GM12878 (cell line): Measurements from ENCODE around the gene DBN1. TPM values are rescaled to one million over a fixed set of nuclear protein-coding genes. Genes with fewer than 3 reads are reported as not detected.

Source experiments
- ATAC-seq: fragments of 200-7000 bp; cut with Tn5 transposase; 3 replicates; pipeline ENCODE4 v1.9.1; 2020; ENCODE audit warnings: mild to moderate bottlenecking, moderate library complexity
- BruUV-seq: library from RNA; stranded (reverse); fragments of 400-500 nt; replicated peaks from 2 replicates; lab custom pipeline; 2021; lab: Mats Ljungman, UMichigan
- CTCF ChIA-PET: fragments of 300-600 bp; sonication (Branson Sonifier 250); formaldehyde crosslinking; extraction: SDS; loops from one replicate; lab custom pipeline; 2021; ENCODE audit warnings: inconsistent platforms; lab: Yijun Ruan, JAX
- POLR2A ChIA-PET: fragments of 350-600 bp; formaldehyde crosslinking; extraction: SDS; loops from one replicate; lab custom pipeline; 2021; ENCODE audit warnings: inconsistent platforms; lab: Charles Lee
- RAD21 ChIA-PET: fragments of 300-600 bp; sonication (Branson Sonifier 250); formaldehyde crosslinking; loops from one replicate; lab custom pipeline; 2023; ENCODE audit warnings: antibody characterized with exemption; ENCODE audit not compliant: unreplicated experiment; lab: Charles Lee
- SMC1A ChIA-PET: fragments of 300-600 bp; sonication (Branson Sonifier 250); formaldehyde crosslinking; loops from one replicate; lab custom pipeline; 2023; ENCODE audit not compliant: unreplicated experiment, uncharacterized antibody; lab: Charles Lee
- DNase-seq: peaks from one replicate; pipeline ENCODE4 v3.0.0-alpha.2; 2011; ENCODE audit warnings: low read depth, low spot score
- FAIRE-seq: peaks from 3 replicates; lab custom pipeline; 2011; peaks lifted over from hg19 to GRCh38; lab: Jason Lieb, UNC
- H2AFZ ChIP-seq: 2 replicates; pipeline ENCODE4 v1.6.0; 2011; ENCODE audit warnings: low read depth, low read length, control low read depth; ENCODE audit not compliant: control insufficient read depth
- H3K27ac ChIP-seq: 2 replicates; pipeline ENCODE4 v1.5.1; 2011; ENCODE audit warnings: control low read depth; ENCODE audit not compliant: control insufficient read depth, insufficient read depth
- H3K27me3 ChIP-seq, 2 experiments: replicated peaks in 1 of 2; 2 replicates each; pipeline versions ENCODE4 v1.6.0 to v1.6.1; 2011; ENCODE audit warnings: low read length in 1 of 2; ENCODE audit not compliant: control insufficient read depth in 2 of 2, insufficient read depth in 2 of 2
- H3K36me3 ChIP-seq, 2 experiments: 2 replicates each; pipeline ENCODE4 v1.5.1; 2011; ENCODE audit warnings: low read length in 1 of 2; ENCODE audit not compliant: control insufficient read depth in 2 of 2, insufficient read depth in 2 of 2
- H3K4me1 ChIP-seq: 2 replicates; pipeline ENCODE4 v1.6.1; 2011; ENCODE audit warnings: mild to moderate bottlenecking, low read length, moderate library complexity, mixed read lengths; ENCODE audit not compliant: control insufficient read depth, insufficient read depth
- H3K4me2 ChIP-seq: 2 replicates; pipeline ENCODE4 v1.6.0; 2011; ENCODE audit warnings: control low read depth; ENCODE audit not compliant: control insufficient read depth, insufficient read depth
- H3K4me3 ChIP-seq: fragments of 200-600 bp; sonication (generic); 2 replicates; pipeline ENCODE4 v1.5.1; 2016
- H3K79me2 ChIP-seq: 2 replicates; pipeline ENCODE4 v1.6.0; 2011; ENCODE audit warnings: low read length; ENCODE audit not compliant: control insufficient read depth, insufficient read depth
- H3K9ac ChIP-seq: 2 replicates; pipeline ENCODE4 v1.8.0; 2011; ENCODE audit warnings: low read length, control low read depth, mixed read lengths; ENCODE audit not compliant: control insufficient read depth, insufficient read depth
- H3K9me3 ChIP-seq: replicated peaks from 3 replicates; pipeline ENCODE4 v1.5.1; 2011; ENCODE audit warnings: mild to moderate bottlenecking, low read length; ENCODE audit not compliant: control insufficient read depth, insufficient read depth
- H4K20me1 ChIP-seq: 2 replicates; pipeline ENCODE4 v1.6.0; 2011; ENCODE audit not compliant: control insufficient read depth, insufficient read depth
- CHD2 ChIP-seq: IDR thresholded peaks from 2 replicates; pipeline ENCODE4 v1.6.1; 2011; ENCODE audit warnings: low read depth, low read length, improper control_type of control experiment, borderline replicate concordance
- IKZF1 ChIP-seq: fragments of 450-650 bp; conservative IDR thresholded peaks from 2 replicates; pipeline ENCODE4 v1.6.1; 2017; ENCODE audit warnings: antibody characterized with exemption, mild to moderate bottlenecking
- IKZF2 ChIP-seq, 2 experiments: fragments of 450-650 bp; IDR thresholded peaks; 2 replicates each; pipeline ENCODE4 v1.6.1; 2017; ENCODE audit warnings: mild to moderate bottlenecking in 2 of 2, moderate library complexity in 2 of 2
- IRF5 ChIP-seq: fragments of 450-650 bp; IDR thresholded peaks from 2 replicates; pipeline ENCODE4 v1.6.1; 2017; ENCODE audit warnings: borderline replicate concordance
- MXI1 ChIP-seq: fragments of 150-350 bp; IDR thresholded peaks from 2 replicates; pipeline ENCODE4 v1.6.1; 2011; ENCODE audit warnings: low read depth, mild to moderate bottlenecking, inconsistent platforms, low read length, improper control_type of control experiment
- NBN ChIP-seq: fragments of 450-650 bp; IDR thresholded peaks from 2 replicates; pipeline ENCODE4 v1.6.1; 2016
- NFIC ChIP-seq: IDR thresholded peaks from 2 replicates; pipeline ENCODE4 v1.6.1; 2012; ENCODE audit warnings: low read depth, mild to moderate bottlenecking, inconsistent platforms, low read length, moderate library complexity
- NR2C1 ChIP-seq: fragments of 450-650 bp; IDR thresholded peaks from 2 replicates; pipeline ENCODE4 v1.6.1; 2017; ENCODE audit warnings: antibody characterized with exemption, mild to moderate bottlenecking, moderate library complexity
- NR2F1 ChIP-seq: fragments of 450-650 bp; conservative IDR thresholded peaks from 2 replicates; pipeline ENCODE4 v1.6.1; 2017; ENCODE audit warnings: mild to moderate bottlenecking
- PAX5 ChIP-seq: IDR thresholded peaks from 2 replicates; pipeline ENCODE4 v1.6.1; 2011; ENCODE audit warnings: low read depth, low read length, borderline replicate concordance
- POLR2AphosphoS5 ChIP-seq: IDR thresholded peaks from 2 replicates; pipeline ENCODE4 v1.6.1; 2011; ENCODE audit warnings: mild to moderate bottlenecking, low read length, inconsistent platforms
- SIN3A ChIP-seq: IDR thresholded peaks from 2 replicates; pipeline ENCODE4 v1.6.1; 2012; ENCODE audit warnings: low read depth, low read length, improper control_type of control experiment
- TCF12 ChIP-seq: IDR thresholded peaks from 2 replicates; pipeline ENCODE4 v1.6.1; 2011; ENCODE audit warnings: low read depth, mild to moderate bottlenecking, low read length
- TCF3 ChIP-seq: IDR thresholded peaks from 2 replicates; pipeline ENCODE4 v1.6.1; 2012; ENCODE audit warnings: low read depth, mild to moderate bottlenecking, low read length, borderline replicate concordance; ENCODE audit not compliant: insufficient read depth
- USF2 ChIP-seq: IDR thresholded peaks from 2 replicates; pipeline ENCODE4 v1.6.1; 2011; ENCODE audit warnings: low read depth, low read length, improper control_type of control experiment, borderline replicate concordance
- ZNF274 ChIP-seq: IDR thresholded peaks from one replicate; pipeline ENCODE4 v1.8.0; 2011; ENCODE audit not compliant: insufficient read length, insufficient read depth
- ZNF687 ChIP-seq: fragments of 450-650 bp; IDR thresholded peaks from 2 replicates; pipeline ENCODE4 v1.6.1; 2017; ENCODE audit warnings: mild to moderate bottlenecking, moderate library complexity
- WGBS: methylation state at CpG from one replicate; pipeline ENCODE4 v1.1.6; 2016; ENCODE audit warnings: low lambda C conversion rate; ENCODE audit not compliant: insufficient replicate concordance, insufficient coverage; ENCODE audit errors: missing lambda C conversion rate; 5-methylcytosine and 5-hydroxymethylcytosine counted together
- in situ Hi-C: fragments of 300-500 bp; cut with MboI; formaldehyde crosslinking; loops from 9 replicates; pipeline ENCODE4 v1.14.3; 2018; ENCODE audit warnings: mixed read lengths
- intact Hi-C: fragments of 100-400 bp; cut with micrococcal nuclease; formaldehyde crosslinking; loops from one replicate; pipeline ENCODE4 v1.14.2; 2022; ENCODE audit not compliant: unreplicated experiment
- polyA plus RNA-seq, 11 experiments: library from polyadenylated mRNA; depleted of rRNA in 4 of 11; unstranded in 6 of 11; stranded (reverse) in 5 of 11; fragments of >200 nt; fragmentation: Nextera tagmentation in 4 of 11; fragmentation: Illumina TruSeq in 1 of 11; extraction: Ambion mirVana in 4 of 11; extraction: Trizol in 1 of 11; gene quantifications; 1 replicate in 1 of 11; 2 replicates in 10 of 11; pipeline versions ENCODE4 v1.2.1 to v1.2.3, GENCODE V29; 2011 to 2016; ENCODE audit warnings: inconsistent platforms in 2 of 11, missing spikeins in 2 of 11, low read depth in 1 of 11
- total RNA-seq, 4 experiments: library from RNA; depleted of rRNA in 3 of 4; stranded (reverse); fragments of >200 nt in 3 of 4; fragmentation: Illumina TruSeq in 1 of 4; extraction: Trizol in 1 of 4; gene quantifications; 2 replicates each; pipeline versions ENCODE4 v1.2.1 to v1.2.3, GENCODE V29; 2013 to 2021

The DBN1 gene
- total and polyA plus RNA-seq, 10 of the 15 experiments (the other 5 are each of a cell fraction or from before 2014, with no cell fraction given) = 0.18 to 81.0 (median 27.9) TPM

GRCh38 chr5:177430140-177430951 is 43.1 kb downstream of the DBN1 start:
- H2AFZ ChIP-seq = no peak overlapping the region
- H3K27me3 ChIP-seq = no peaks in the 10 kb centered on the region
- ChIA-PET SMC1A (interaction anchor here (0.7 to 7.2 kb wide), 10 partner anchors 13 to 313 kb away, joined by 3 to 73 read pairs (median 12); partner anchors contain the start of gene PRR7), CTCF (interaction anchor here (1.0 to 13.2 kb wide), 8 partner anchors 16 to 40 kb away, joined by 3 to 188 read pairs (median 12); partner anchors contain the start of genes PFN3 and PRR7), RAD21 (interaction anchor here (0.6 to 11.0 kb wide), 12 partner anchors 16 to 121 kb away, joined by 3 to 288 read pairs (median 6); partner anchors contain the start of genes DOK3 and PRR7), POLR2A (interaction anchor here (0.6 to 13.4 kb wide), 19 partner anchors 8 to 169 kb away, joined by 3 to 358 read pairs (median 4); partner anchors contain the start of genes DDX41, F12, PDLIM7 and PFN3)
- DNase-seq (no peak), ATAC-seq (no peak), FAIRE-seq (peak; percentile 80)
- H3K27ac ChIP-seq = peak overlapping the region; percentile 94
- no TSS peak for BruUV-seq
- H4K20me1 ChIP-seq = no peaks in the 10 kb centered on the region
- peak overlapping the region; percentile 65 for H3K4me2 ChIP-seq
- intact Hi-C loops (loop anchor here (2.0 kb wide), 1 partner anchor 18 kb away; no protein-coding TSS in a partner anchor), in situ Hi-C loops (no loop called here)
- no peaks in the 10 kb centered on the region for H3K9me3 ChIP-seq
- H3K79me2 ChIP-seq = peaks cover 58% of the 10 kb centered on the region
- H3K9ac ChIP-seq = peak overlapping the region; percentile 93
- peak overlapping the region; percentile 83; the same call in 1 of the 2 replicates for H3K4me3 ChIP-seq
- H3K36me3 ChIP-seq = peaks cover 24 to 29% of the 10 kb centered on the region in 2 experiments; a peak in 3 of 4 replicates
- WGBS = 15% methylated on average over 26 of the region's 26 CpGs
- peaks cover 52% of the 10 kb centered on the region for H3K4me1 ChIP-seq
- TF ChIP-seq IRF5 (no peak), IKZF1 (peak; percentile 29; the same call in 1 of the 2 replicates), MXI1 (0 out of 2 replicates have a peak, but pooled peaks have one; percentile 14), ZNF687 (peak; percentile 82), TCF12 (peak; percentile 98), NR2C1 (no peak), PAX5 (peak; percentile 28; the same call in 1 of the 2 replicates), NR2F1 (0 out of 2 replicates have a peak, but pooled peaks have one; percentile 22), IKZF2 (IDR thresholded peaks at IDR 0.05) (peak in 1 of 2 experiments; percentile 15; a peak in 1 of 4 replicates), CHD2 (0 out of 2 replicates have a peak, but pooled peaks have one; percentile 18), POLR2AphosphoS5 (peak; percentile 22; the same call in 1 of the 2 replicates), ZNF274 (no peak), USF2 (no peak), NBN (no peak), TCF3 (peak; percentile 90), SIN3A (0 out of 2 replicates have a peak, but pooled peaks have one; percentile 5), NFIC (no peak)
